T-cell (primary cell): Measurements from ENCODE around the gene CABLES1. TPM values are rescaled to one million over a fixed set of nuclear protein-coding genes. Genes with fewer than 3 reads are reported as not detected.
"Not testable (repeated sequence)": the region's sequence is repeated elsewhere in the genome, so short reads cannot be mapped to it uniquely, and the experiment has no call there.

Experiments
- ATAC-seq, 4 experiments: fragments of 200-7000 bp in 3 of 4; fragments of 150-1000 bp in 1 of 4; cut with Tn5 transposase; replicated peaks in 1 of 4; 1 replicate in 3 of 4; 2 replicates in 1 of 4; pipeline ENCODE4 v1.10.0; 2021; ENCODE audit warnings: moderate library complexity in 3 of 4, mild to moderate bottlenecking in 2 of 4, moderate number of reproducible peaks in 1 of 4
- CTCF ChIA-PET, 2 donors: fragments of 300-600 bp; sonication (Branson Sonifier 250); formaldehyde crosslinking; loops; one replicate each; lab custom pipeline; 2022; ENCODE audit warnings: antibody characterized with exemption in 2 of 2; lab: Charles Lee
- POLR2A ChIA-PET, 2 donors: fragments of 300-600 bp; sonication (Branson Sonifier 250); formaldehyde crosslinking; loops; one replicate each; lab custom pipeline; 2022; ENCODE audit warnings: antibody characterized with exemption in 2 of 2; lab: Charles Lee
- DNase-seq, 35 experiments: peaks; one replicate each; pipeline versions ENCODE4 v3.0.0 to v3.0.0-alpha.2; 2013 to 2023
- H3K27ac ChIP-seq: one replicate; pipeline ENCODE4 v1.5.1; 2013; ENCODE audit warnings: low read length
- H3K27me3 ChIP-seq, 2 experiments: replicated peaks in 1 of 2; 1 replicate in 1 of 2; 2 replicates in 1 of 2; pipeline versions ENCODE4 v1.6.1 to v1.7.0; 2013; ENCODE audit warnings: low read length in 1 of 2, mixed read lengths in 1 of 2; ENCODE audit not compliant: control insufficient read depth in 2 of 2, insufficient read depth in 2 of 2; ENCODE audit errors: extremely low read depth in 1 of 2
- H3K36me3 ChIP-seq, 2 donors: 1 replicate in 1 of 2; 2 replicates in 1 of 2; pipeline versions ENCODE4 v1.6.1 to v1.7.0; 2013; ENCODE audit warnings: low read length in 1 of 2; ENCODE audit not compliant: control insufficient read depth in 2 of 2, insufficient read depth in 1 of 2; ENCODE audit errors: extremely low read depth in 1 of 2
- H3K4me1 ChIP-seq, 2 experiments: 1 replicate in 1 of 2; 2 replicates in 1 of 2; pipeline versions ENCODE4 v1.6.1 to v1.7.0; 2013; ENCODE audit warnings: low read length in 2 of 2, mixed read lengths in 1 of 2; ENCODE audit not compliant: insufficient read depth in 2 of 2, control insufficient read depth in 1 of 2; ENCODE audit errors: extremely low read depth in 1 of 2
- H3K4me3 ChIP-seq, 2 donors: 1 replicate in 1 of 2; 2 replicates in 1 of 2; pipeline versions ENCODE4 v1.5.1 to v1.7.0; 2013; ENCODE audit warnings: mild to moderate bottlenecking in 2 of 2, low read length in 1 of 2, moderate library complexity in 1 of 2; ENCODE audit not compliant: control insufficient read depth in 1 of 2; ENCODE audit errors: extremely low read depth in 1 of 2
- H3K9me3 ChIP-seq: 2 replicates; pipeline ENCODE4 v1.7.0; 2013
- H3K27ac Mint-ChIP-seq, 2 donors: one replicate each; pipeline ENCODE4 v1.8.0; 2020 to 2021; ENCODE audit warnings: mild to moderate bottlenecking in 2 of 2, mixed read lengths in 2 of 2
- H3K27me3 Mint-ChIP-seq, 2 donors: one replicate each; pipeline ENCODE4 v1.8.0; 2021 to 2022; ENCODE audit warnings: mixed read lengths in 2 of 2
- H3K36me3 Mint-ChIP-seq: one replicate; pipeline ENCODE4 v1.8.0; 2021; ENCODE audit warnings: mixed read lengths
- H3K4me1 Mint-ChIP-seq, 3 donors: one replicate each; pipeline ENCODE4 v1.8.0; 2020 to 2022; ENCODE audit warnings: mixed read lengths in 3 of 3, mild to moderate bottlenecking in 1 of 3
- H3K4me3 Mint-ChIP-seq, 3 donors: one replicate each; pipeline ENCODE4 v1.8.0; 2020 to 2022; ENCODE audit warnings: mild to moderate bottlenecking in 3 of 3, mixed read lengths in 3 of 3, moderate library complexity in 3 of 3
- H3K9me3 Mint-ChIP-seq, 3 donors: one replicate each; pipeline ENCODE4 v1.8.0; 2020 to 2022; ENCODE audit warnings: mixed read lengths in 3 of 3
- WGBS: methylation state at CpG from one replicate; pipeline ENCODE4 v1.1.5; 2013; ENCODE audit warnings: missing lambda C conversion rate; ENCODE audit not compliant: insufficient coverage; 5-methylcytosine and 5-hydroxymethylcytosine counted together
- total RNA-seq, 35 experiments: library from RNA in 6 of 35; stranded (reverse) in 6 of 35; fragments of 120-200 nt in 1 of 35; gene quantifications; one replicate each; pipeline versions ENCODE4 v1.2.1 to v1.2.4 and lab custom pipeline; 2013 to 2026

CABLES1 gene
- total RNA-seq, 5 donors from 2014 or later (not counting 1 experiment from before 2014, with no cell fraction given), result 0.23 to 1.7 (median 0.85) TPM

GRCh38 chr18:23107718-23108117, 27.6 kb upstream of the CABLES1 start:
- Histone ChIP-seq H3K36me3 (peaks cover 0 to 3% of the 10 kb centered on the region in 2 donors), H3K27me3 (peaks cover 0 to 3% of the 10 kb centered on the region in 2 experiments), H3K27ac (no peak overlapping the region), H3K9me3 (no peaks in the 10 kb centered on the region), H3K4me1 (no peaks in the 10 kb centered on the region), H3K4me3 (no peak overlapping the region)
- H3K36me3 Mint-ChIP-seq, result no peaks in the 10 kb centered on the region
- H3K27me3 Mint-ChIP-seq, result no peaks in the 10 kb centered on the region
- WGBS, result 96% methylated on average over 4 of the region's 7 CpGs
- POLR2A ChIA-PET, result interaction anchor here in 1 of 2 donors (0.5 kb wide), 1 partner anchor 95 kb away, joined by 7 read pairs; no protein-coding TSS in a partner anchor
- no peak overlapping the region for H3K27ac Mint-ChIP-seq
- DNase-seq, result no peak
- ATAC-seq, result no peak
- peaks cover 2 to 7% (median 7%) of the 10 kb centered on the region in 3 donors for H3K4me1 Mint-ChIP-seq
- CTCF ChIA-PET, result no interaction called here
- peaks cover 3 to 9% (median 5%) of the 10 kb centered on the region in 3 donors for H3K9me3 Mint-ChIP-seq
- H3K4me3 Mint-ChIP-seq, result no peak overlapping the region

- Histone ChIP-seq H3K4me1 (no peaks in the 10 kb centered on the region), H3K4me3 (no peak overlapping the region), H3K27me3 (peaks cover 0 to 3% of the 10 kb centered on the region in 2 experiments), H3K36me3 (peaks cover 0 to 3% of the 10 kb centered on the region in 2 donors), H3K9me3 (no peaks in the 10 kb centered on the region), H3K27ac (no peak overlapping the region)
- Mint-ChIP-seq H3K9me3 (peaks cover 3 to 9% (median 5%) of the 10 kb centered on the region in 3 donors), H3K27ac (no peak overlapping the region), H3K36me3 (no peaks in the 10 kb centered on the region), H3K4me3 (no peak overlapping the region), H3K4me1 (peaks cover 3 to 8% (median 7%) of the 10 kb centered on the region in 3 donors), H3K27me3 (peaks cover 0 to 1% of the 10 kb centered on the region in 2 donors)
- DNase-seq (no peak), ATAC-seq (no peak)
- 90% methylated on average over 1 of the region's 5 CpGs for whole genome bisulfite sequencing
- ChIA-PET CTCF (no interaction called here), POLR2A (interaction anchor here in 1 of 2 donors (0.7 kb wide), 1 partner anchor 531 kb away, joined by 12 read pairs; no protein-coding TSS in a partner anchor)
Measured at GRCh38 chr18:23108496-23108895, 26.8 kb upstream of the CABLES1 start.

GRCh38 chr18:23109163-23109562, 26.1 kb upstream of the CABLES1 start:
- H3K27ac Mint-ChIP-seq, H3K27me3 ChIP-seq, CTCF ChIA-PET: not testable (repeated sequence)

GRCh38 chr18:23113576-23113975, 21.7 kb upstream of the CABLES1 start:
- Mint-ChIP-seq H3K4me1 (peaks cover 16 to 23% (median 18%) of the 10 kb centered on the region in 3 donors), H3K27ac (no peak overlapping the region), H3K36me3 (no peaks in the 10 kb centered on the region), H3K4me3 (no peak overlapping the region), H3K27me3 (peaks cover 2 to 3% of the 10 kb centered on the region in 2 donors), H3K9me3 (peaks cover 3 to 9% (median 5%) of the 10 kb centered on the region in 3 donors)
- ATAC-seq (no peak), DNase-seq (no peak)
- peaks cover 0 to 3% of the 10 kb centered on the region in 2 donors for H3K36me3 ChIP-seq
- peaks cover 0 to 10% of the 10 kb centered on the region in 2 experiments for H3K4me1 ChIP-seq
- POLR2A ChIA-PET, result no interaction called here
- H3K4me3 ChIP-seq, result no peak overlapping the region
- H3K9me3 ChIP-seq, result no peaks in the 10 kb centered on the region
- WGBS, result 50% methylated on average over 1 of the region's 6 CpGs
- peaks cover 0 to 6% of the 10 kb centered on the region in 2 experiments for H3K27me3 ChIP-seq
- CTCF ChIA-PET, result no interaction called here
- H3K27ac ChIP-seq, result no peak overlapping the region

More at GRCh38 chr18:23109163-23109562, 26.1 kb upstream of the CABLES1 start:
- H3K4me1 ChIP-seq, H3K27me3 Mint-ChIP-seq, POLR2A ChIA-PET, H3K27ac ChIP-seq, H3K36me3 ChIP-seq, H3K4me3 ChIP-seq, H3K9me3 ChIP-seq, H3K9me3 Mint-ChIP-seq, H3K36me3 Mint-ChIP-seq, H3K4me3 Mint-ChIP-seq, DNase-seq, ATAC-seq: not testable (repeated sequence)
- H3K4me1 Mint-ChIP-seq, result peaks cover 10 to 15% (median 11%) of the 10 kb centered on the region in 3 donors
- 100% methylated on average over 6 of the region's 9 CpGs for WGBS

- WGBS, result 42% methylated on average over 5 of the region's 10 CpGs
Measured at GRCh38 chr18:23114171-23114881, 21.0 kb upstream of the CABLES1 start.

GRCh38 chr18:23114911-23115310, 20.4 kb upstream of the CABLES1 start:
- ChIA-PET CTCF (interaction anchor here in 1 of 2 donors (0.6 kb wide), 1 partner anchor 297 kb away, joined by 3 read pairs; no protein-coding TSS in a partner anchor), POLR2A (no interaction called here)
- no peak overlapping the region for H3K27ac ChIP-seq
- peaks cover 3 to 9% (median 5%) of the 10 kb centered on the region in 3 donors for H3K9me3 Mint-ChIP-seq
- H3K36me3 Mint-ChIP-seq, result no peaks in the 10 kb centered on the region
- WGBS, result no CpG with 5 or more reads among the region's 5 CpGs
- peak overlapping the region in 1 of 3 donors; percentile 32 for H3K4me3 Mint-ChIP-seq
- H3K4me3 ChIP-seq, result no peak overlapping the region
- no peak overlapping the region for H3K27ac Mint-ChIP-seq
- H3K27me3 Mint-ChIP-seq, result peaks cover 2 to 3% of the 10 kb centered on the region in 2 donors
- peaks cover 0 to 10% of the 10 kb centered on the region in 2 experiments for H3K4me1 ChIP-seq
- DNase-seq, result no peak
- peaks cover 16 to 23% (median 18%) of the 10 kb centered on the region in 3 donors for H3K4me1 Mint-ChIP-seq
- ATAC-seq, result no peak
- H3K27me3 ChIP-seq, result peaks cover 0 to 6% of the 10 kb centered on the region in 2 experiments
- H3K36me3 ChIP-seq, result peaks cover 0 to 3% of the 10 kb centered on the region in 2 donors
- H3K9me3 ChIP-seq, result no peaks in the 10 kb centered on the region

More at GRCh38 chr18:23114171-23114881, 21.0 kb upstream of the CABLES1 start:
- Histone ChIP-seq H3K36me3 (peaks cover 0 to 3% of the 10 kb centered on the region in 2 donors), H3K9me3 (no peaks in the 10 kb centered on the region), H3K4me1 (peaks cover 0 to 10% of the 10 kb centered on the region in 2 experiments), H3K27ac (no peak overlapping the region), H3K4me3 (no peak overlapping the region), H3K27me3 (peaks cover 0 to 6% of the 10 kb centered on the region in 2 experiments)
- peaks cover 2 to 3% of the 10 kb centered on the region in 2 donors for H3K27me3 Mint-ChIP-seq
- H3K4me3 Mint-ChIP-seq, result peak overlapping the region in 1 of 3 donors; percentile 32
- peak in 2 of 4 experiments; percentile 36 to 64 for ATAC-seq
- ChIA-PET POLR2A (no interaction called here), CTCF (interaction anchor here in 1 of 2 donors (0.6 kb wide), 1 partner anchor 297 kb away, joined by 3 read pairs; no protein-coding TSS in a partner anchor)
- peaks cover 3 to 9% (median 5%) of the 10 kb centered on the region in 3 donors for H3K9me3 Mint-ChIP-seq
- H3K27ac Mint-ChIP-seq, result no peak overlapping the region
- DNase-seq, result no peak
- no peaks in the 10 kb centered on the region for H3K36me3 Mint-ChIP-seq
- H3K4me1 Mint-ChIP-seq, result peaks cover 16 to 23% (median 18%) of the 10 kb centered on the region in 3 donors
